Caco-2 (cell line): ENCODE measurements around the gene MUC15. TPM values are rescaled to one million over a fixed set of nuclear protein-coding genes. Genes with fewer than 3 reads are reported as not detected.

Source experiments
- BruUV-seq: library from RNA; stranded (reverse); fragments of 400-500 nt; replicated peaks from 2 replicates; lab custom pipeline; 2021; lab: Mats Ljungman, UMichigan
- CTCF ChIA-PET: fragments of 300-600 bp; sonication (Branson Sonifier 250); formaldehyde crosslinking; loops from one replicate; lab custom pipeline; 2022; ENCODE audit warnings: antibody characterized with exemption; lab: Charles Lee
- POLR2A ChIA-PET: fragments of 300-600 bp; sonication (Branson Sonifier 250); formaldehyde crosslinking; loops from one replicate; lab custom pipeline; 2022; ENCODE audit warnings: antibody characterized with exemption; lab: Charles Lee
- DNase-seq, 2 experiments: peaks; one replicate each; pipeline versions ENCODE4 v3.0.0 to v3.0.0-alpha.2; 2020 to 2022
- H3K27me3 ChIP-seq: replicated peaks from 2 replicates; pipeline ENCODE4 v1.6.0; 2011; ENCODE audit warnings: low read length; ENCODE audit not compliant: control insufficient read depth, insufficient read depth
- H3K36me3 ChIP-seq: 2 replicates; pipeline ENCODE4 v1.5.1; 2011; ENCODE audit warnings: low read length; ENCODE audit not compliant: control insufficient read depth, insufficient read depth
- H3K4me1 ChIP-seq: fragments of 250-450 bp; sonication (Bioruptor Pico); 2 replicates; pipeline ENCODE4 v1.5.1; 2020; ENCODE audit warnings: mild to moderate bottlenecking
- H3K4me3 ChIP-seq: 2 replicates; pipeline ENCODE4 v1.5.1; 2011; ENCODE audit warnings: low read depth, mild to moderate bottlenecking, control low read depth, low read length
- H3K9me3 ChIP-seq: fragments of 250-450 bp; sonication (Bioruptor Pico); 2 replicates; pipeline ENCODE4 v1.5.1; 2020; ENCODE audit warnings: mild to moderate bottlenecking, moderate library complexity
- H3K27ac Mint-ChIP-seq: one replicate; pipeline ENCODE4 v1.8.0; 2022; ENCODE audit warnings: mixed read lengths; ENCODE audit not compliant: unreplicated experiment
- H3K27me3 Mint-ChIP-seq: one replicate; pipeline ENCODE4 v1.8.0; 2022; ENCODE audit warnings: mixed read lengths; ENCODE audit not compliant: insufficient read depth, unreplicated experiment
- H3K36me3 Mint-ChIP-seq: one replicate; pipeline ENCODE4 v1.8.0; 2022; ENCODE audit warnings: mild to moderate bottlenecking, mixed read lengths; ENCODE audit not compliant: insufficient read depth, unreplicated experiment
- H3K4me1 Mint-ChIP-seq: one replicate; pipeline ENCODE4 v1.8.0; 2022; ENCODE audit warnings: low read depth, mixed read lengths; ENCODE audit not compliant: unreplicated experiment
- H3K4me3 Mint-ChIP-seq: one replicate; pipeline ENCODE4 v1.8.0; 2022; ENCODE audit warnings: mild to moderate bottlenecking, moderate library complexity, mixed read lengths; ENCODE audit not compliant: unreplicated experiment
- H3K9me3 Mint-ChIP-seq: one replicate; pipeline ENCODE4 v1.8.0; 2022; ENCODE audit warnings: mixed read lengths; ENCODE audit not compliant: unreplicated experiment
- CTCF ChIP-seq, 2 experiments: fragments of 200-600 bp in 1 of 2; IDR thresholded peaks; 1 replicate in 1 of 2; 2 replicates in 1 of 2; pipeline versions ENCODE4 v1.5.1 to v1.8.0; 2011 to 2022; ENCODE audit warnings: antibody characterized with exemption in 1 of 2, control low read depth in 1 of 2, inconsistent platforms in 1 of 2, low read depth in 1 of 2, low read length in 1 of 2, mild to moderate bottlenecking in 1 of 2, moderate library complexity in 1 of 2; ENCODE audit not compliant: insufficient read depth in 1 of 2, severe bottlenecking in 1 of 2, unreplicated experiment in 1 of 2
- intact Hi-C: fragments of 100-400 bp; cut with micrococcal nuclease; formaldehyde crosslinking; loops from one replicate; pipeline ENCODE4 v1.10.0; 2022; ENCODE audit not compliant: unreplicated experiment
- total RNA-seq: library from RNA; stranded (reverse); gene quantifications from 2 replicates; pipeline ENCODE4 v1.2.3, GENCODE V29; 2022

Gene MUC15
- total RNA-seq, 1 experiment from 2014 or later = 0.70 TPM

- Mint-ChIP-seq H3K36me3 (no peaks in the 10 kb centered on the region), H3K4me3 (no peak overlapping the region), H3K9me3 (no peaks in the 10 kb centered on the region), H3K27me3 (no peaks in the 10 kb centered on the region), H3K4me1 (no peaks in the 10 kb centered on the region), H3K27ac (no peak overlapping the region)
- H3K4me3 ChIP-seq = no peak overlapping the region
- H3K4me1 ChIP-seq = no peaks in the 10 kb centered on the region
- no peaks in the 10 kb centered on the region for H3K9me3 ChIP-seq
- H3K27me3 ChIP-seq = no peaks in the 10 kb centered on the region
- CTCF ChIA-PET = no interaction called here
- DNase-seq = no peak
- H3K36me3 ChIP-seq = no peaks in the 10 kb centered on the region
- POLR2A ChIA-PET = no interaction called here
- intact Hi-C loops = no loop called here
- TF ChIP-seq CTCF (IDR thresholded peaks at IDR 0.05; ENCODE audit: insufficient read depth in 1 of 2, low read depth in 1 of 2, low read length in 1 of 2, severe bottlenecking in 1 of 2, unreplicated experiment in 1 of 2) = no peak
- BruUV-seq = no TSS peak
Observed at GRCh38 chr11:26527685-26528084, 44.4 kb downstream of the MUC15 start.

- Histone ChIP-seq H3K36me3 (no peaks in the 10 kb centered on the region), H3K9me3 (no peaks in the 10 kb centered on the region), H3K4me1 (no peaks in the 10 kb centered on the region), H3K27me3 (no peaks in the 10 kb centered on the region), H3K4me3 (no peak overlapping the region)
- no TSS peak for BruUV-seq
- Mint-ChIP-seq H3K27ac (no peak overlapping the region), H3K4me3 (no peak overlapping the region), H3K4me1 (no peaks in the 10 kb centered on the region), H3K36me3 (no peaks in the 10 kb centered on the region), H3K27me3 (peaks cover 4% of the 10 kb centered on the region), H3K9me3 (no peaks in the 10 kb centered on the region)
- TF ChIP-seq CTCF (IDR thresholded peaks at IDR 0.05; ENCODE audit: insufficient read depth in 1 of 2, low read depth in 1 of 2, low read length in 1 of 2, severe bottlenecking in 1 of 2, unreplicated experiment in 1 of 2) = peak; percentile 23 to 25
- intact Hi-C loops = loop anchor here (1.0 kb wide), 1 partner anchor 126 kb away; no protein-coding TSS in a partner anchor
- DNase-seq = peak in 1 of 2 experiments; percentile 28
- POLR2A ChIA-PET = no interaction called here
- CTCF ChIA-PET = no interaction called here
Observed at GRCh38 chr11:26522912-26523610, 49.0 kb downstream of the MUC15 start.

GRCh38 chr11:26519469-26519868, 52.6 kb downstream of the MUC15 start:
- TF ChIP-seq CTCF (IDR thresholded peaks at IDR 0.05; ENCODE audit: insufficient read depth in 1 of 2, low read depth in 1 of 2, low read length in 1 of 2, severe bottlenecking in 1 of 2, unreplicated experiment in 1 of 2) = no peak
- ChIA-PET CTCF (no interaction called here), POLR2A (no interaction called here)
- Histone ChIP-seq H3K4me3 (no peak overlapping the region), H3K27me3 (no peaks in the 10 kb centered on the region), H3K4me1 (no peaks in the 10 kb centered on the region), H3K36me3 (no peaks in the 10 kb centered on the region), H3K9me3 (no peaks in the 10 kb centered on the region)
- no peaks in the 10 kb centered on the region for H3K36me3 Mint-ChIP-seq
- intact Hi-C loops = no loop called here
- H3K4me1 Mint-ChIP-seq = no peaks in the 10 kb centered on the region
- H3K27ac Mint-ChIP-seq = no peak overlapping the region
- H3K27me3 Mint-ChIP-seq = peaks cover 4% of the 10 kb centered on the region
- no peaks in the 10 kb centered on the region for H3K9me3 Mint-ChIP-seq
- no TSS peak for BruUV-seq
- no peak overlapping the region for H3K4me3 Mint-ChIP-seq
- no peak for DNase-seq
